Measurements from ENCODE around the gene EIF2B4.
"Not testable (repeated sequence)": the region's sequence is repeated elsewhere in the genome, so short reads cannot be mapped to it uniquely, and the experiment has no call there.

The EIF2B4 gene

GRCh38 chr2:27377618-27378095 is 7.5 kb upstream of the EIF2B4 start:
- no peak for DNase-seq

- no peak for DNase-seq
Observed at GRCh38 chr2:27376866-27377617, 6.9 kb upstream of the EIF2B4 start.

GRCh38 chr2:27376151-27376865 is 6.2 kb upstream of the EIF2B4 start:
- no peak for DNase-seq

- no peak for DNase-seq
Observed at GRCh38 chr2:27375513-27376099, 5.5 kb upstream of the EIF2B4 start.

- no peak for DNase-seq
Observed at GRCh38 chr2:27373567-27373966, 3.4 kb upstream of the EIF2B4 start.

- DNase-seq = no peak
Observed at GRCh38 chr2:27372937-27373336, 2.8 kb upstream of the EIF2B4 start.

- DNase-seq = no peak
Observed at GRCh38 chr2:27370816-27371620, 880 bp upstream of the EIF2B4 start.

GRCh38 chr2:27369471-27370025 is 590 bp downstream of the EIF2B4 start:
- DNase-seq = no peak

- no peak for DNase-seq
Observed at GRCh38 chr2:27363933-27364332, 6.2 kb downstream of the EIF2B4 start.

- DNase-seq = no peak
Observed at GRCh38 chr2:27362678-27363420, 7.3 kb downstream of the EIF2B4 start.

GRCh38 chr2:27356382-27357181 is 13.6 kb downstream of the EIF2B4 start, which contains the start of gene GTF3C2:
GTF3C2 (minus strand) TSS chr2:27356764; CDS start chr2:27343554, 13,210 bp downstream.
- peak; percentile 70 to 81 (median 74) for DNase-seq

- DNase-seq = peak in 1 of 4 experiments; percentile 49
Observed at GRCh38 chr2:27356056-27356381, 14.1 kb downstream of the EIF2B4 start.

- no peak for DNase-seq
Observed at GRCh38 chr2:27354597-27354927, 15.6 kb downstream of the EIF2B4 start.

- DNase-seq = no peak
Observed at GRCh38 chr2:27353762-27354596, 16.2 kb downstream of the EIF2B4 start.

- not testable (repeated sequence) for DNase-seq
Observed at GRCh38 chr2:27353386-27353761, 16.8 kb downstream of the EIF2B4 start.

GRCh38 chr2:27351802-27352598 is 18.1 kb downstream of the EIF2B4 start:
- DNase-seq = no peak

GRCh38 chr2:27350106-27350693 is 19.9 kb downstream of the EIF2B4 start:
- DNase-seq = no peak

GRCh38 chr2:27347641-27348040 is 22.5 kb downstream of the EIF2B4 start:
- DNase-seq = no peak

GRCh38 chr2:27336173-27336572 is 34.0 kb downstream of the EIF2B4 start:
- no peak for DNase-seq

All from activated CD4-positive, CD25-positive, alpha-beta regulatory T cell (primary cell).